ENCODE results near the gene SYT1. TPM values are rescaled to one million over a fixed set of nuclear protein-coding genes. Genes with fewer than 3 reads are reported as not detected.

SYT1 gene
- total and polyA plus RNA-seq, 2 of the 8 experiments (the other 6 are each of a cell fraction or from before 2014, with no cell fraction given): 11.0 to 34.6 TPM

- Histone ChIP-seq H3K4ac (replicated peaks; ENCODE audit: insufficient read length, low read depth, low read length) (no peak overlapping the region), H3K9ac (replicated peaks in 1 of 4; ENCODE audit: extremely low read depth in 1 of 4, low read depth in 3 of 4, low read length in 3 of 4) (no peak overlapping the region), H4K5ac (ENCODE audit: insufficient read length, low read depth, low read length) (no peak overlapping the region), H4K91ac (replicated peaks; ENCODE audit: insufficient read length, low read length) (no peak overlapping the region), H3K4me1 (replicated peaks in 1 of 4; ENCODE audit: control insufficient read depth in 3 of 4, insufficient read depth in 4 of 4, low read length in 3 of 4) (peaks cover 0 to 10% (median 0%) of the 10 kb centered on the region in 4 experiments; a peak in 1 of 7 replicates), H3K56ac (replicated peaks; ENCODE audit: insufficient read length, low read depth, low read length) (no peak overlapping the region), H2BK5ac (ENCODE audit: low read depth, low read length) (no peak overlapping the region), H4K20me1 (replicated peaks in 1 of 2; ENCODE audit: control insufficient read depth in 1 of 2, insufficient read depth in 2 of 2, low read length in 2 of 2) (no peaks in the 10 kb centered on the region), H3K79me1 (ENCODE audit: low read depth, low read length) (no peaks in the 10 kb centered on the region), H3K79me2 (ENCODE audit: control insufficient read depth in 1 of 2, insufficient read depth in 2 of 2, low read length in 2 of 2) (no peaks in the 10 kb centered on the region), H2BK20ac (ENCODE audit: low read length) (no peak overlapping the region), H3K36me3 (ENCODE audit: control insufficient read depth in 2 of 4, insufficient read depth in 4 of 4, low read length in 3 of 4) (no peaks in the 10 kb centered on the region), H2AK5ac (ENCODE audit: low read depth, low read length) (no peak overlapping the region), H2BK12ac (ENCODE audit: low read depth, low read length) (no peak overlapping the region), H3K27ac (ENCODE audit: low read depth, low read length) (no peak overlapping the region), H3K4me2 (ENCODE audit: insufficient read depth in 1 of 2, low read depth in 2 of 2, low read length in 2 of 2) (no peak overlapping the region), H3K23ac (ENCODE audit: insufficient read length) (no peak overlapping the region), H3K18ac (ENCODE audit: extremely low read depth, low read length) (no peak overlapping the region), H2BK120ac (replicated peaks; ENCODE audit: low read depth, low read length) (no peak overlapping the region), H3K14ac (ENCODE audit: insufficient read length) (no peak overlapping the region), H3K4me3 (ENCODE audit: extremely low read depth in 1 of 4, insufficient read depth in 2 of 4, low read depth in 3 of 4, low read length in 4 of 4) (no peak overlapping the region), H3K9me3 (ENCODE audit: insufficient read depth in 2 of 2, low read depth in 1 of 2, low read length in 1 of 2) (no peaks in the 10 kb centered on the region), H4K8ac (ENCODE audit: extremely low read depth, insufficient read depth, low read length) (no peak overlapping the region), H2AFZ (ENCODE audit: low read length) (no peak overlapping the region), H3K23me2 (ENCODE audit: low read depth, low read length) (no peaks in the 10 kb centered on the region), H3K27me3 (replicated peaks in 1 of 4; ENCODE audit: control insufficient read depth in 3 of 4, extremely low read depth in 1 of 4, insufficient read depth in 3 of 4, low read length in 3 of 4) (no peaks in the 10 kb centered on the region), H2BK15ac (ENCODE audit: low read length) (no peak overlapping the region)
- WGBS, 2 experiments (ENCODE audit: extremely low coverage in 1 of 2, insufficient coverage in 1 of 2, insufficient read length in 1 of 2, insufficient replicate concordance in 2 of 2, low coverage in 1 of 2, low lambda C conversion rate in 2 of 2, missing lambda C conversion rate in 1 of 2): 85% methylated on average over 2 of the region's 2 CpGs; no CpG with 5 or more reads in 1 of the 2 experiments
- ChIA-PET CTCF (ENCODE audit: partially characterized antibody) (interaction anchor here (0.6 to 2.3 kb wide), 2 partner anchors 22 to 625 kb away, joined by 3 to 8 read pairs; no protein-coding TSS in a partner anchor), POLR2A (ENCODE audit: partially characterized antibody) (no interaction called here)
- FAIRE-seq (no peak), DNase-seq (ENCODE audit: low read depth in 1 of 2, low spot score in 2 of 2) (no peak)
- no peak for TF ChIP-seq BCL11A (IDR thresholded peaks at IDR 0.05; ENCODE audit: low read depth in 2 of 2, low read length in 2 of 2)
- TF ChIP-seq POLR2AphosphoS5 (IDR thresholded peaks at IDR 0.05; ENCODE audit: low read depth, low read length): no peak
- TF ChIP-seq BACH1 (IDR thresholded peaks at IDR 0.05; ENCODE audit: low read length): no peak
- no peak for TF ChIP-seq NANOG (IDR thresholded peaks at IDR 0.05; ENCODE audit: insufficient read depth, low read depth, low read length, poor library complexity, severe bottlenecking)
- no peak for TF ChIP-seq ATF2 (IDR thresholded peaks at IDR 0.05; ENCODE audit: low read length)
- no peak for TF ChIP-seq SIRT6 (IDR thresholded peaks at IDR 0.05; ENCODE audit: low read length)
- no peak for TF ChIP-seq CTCF (IDR thresholded peaks at IDR 0.05; ENCODE audit: control extremely low read depth in 1 of 3, insufficient read depth in 1 of 3, low read depth in 1 of 3, low read length in 3 of 3)
- no peak for TF ChIP-seq SIX5 (IDR thresholded peaks at IDR 0.05; ENCODE audit: low read depth, low read length)
- no peak for TF ChIP-seq TAF7 (optimal IDR thresholded peaks at IDR 0.05; ENCODE audit: borderline replicate concordance, low read depth, low read length)
- no peak for TF ChIP-seq MAFK (IDR thresholded peaks at IDR 0.05; ENCODE audit: low read depth, low read length)
- TF ChIP-seq TBP (IDR thresholded peaks at IDR 0.05; ENCODE audit: low read depth, low read length): no peak
Observed at GRCh38 chr12:79366374-79366773, 501.8 kb downstream of the SYT1 start.

Data from H1 (cell line).